Tibial nerve (tissue), 4 donors: ENCODE results near the gene TBL3. TPM values are rescaled to one million over a fixed set of nuclear protein-coding genes. Genes with fewer than 3 reads are reported as not detected.

Experiments used
- DNase-seq, 2 donors: peaks; one replicate each; pipeline ENCODE4 v3.0.0-alpha.2; 2019; ENCODE audit warnings: low spot score in 2 of 2
- H3K27ac ChIP-seq, 4 donors: fragments of 200-600 bp; sonication (generic) in 3 of 4; one replicate each; pipeline ENCODE4 v1.5.1; 2017 to 2019; ENCODE audit warnings: mild to moderate bottlenecking in 1 of 4
- H3K27me3 ChIP-seq, 2 donors: fragments of 200-600 bp; sonication (generic) in 1 of 2; one replicate each; pipeline versions ENCODE4 v1.5.1 to v1.6.0; 2017 to 2019
- H3K36me3 ChIP-seq, 3 donors: fragments of 200-600 bp; sonication (generic); one replicate each; pipeline ENCODE4 v1.5.1; 2018 to 2019
- H3K4me1 ChIP-seq, 4 donors: fragments of 200-600 bp; sonication (generic) in 3 of 4; one replicate each; pipeline ENCODE4 v1.5.1; 2017 to 2019
- H3K4me3 ChIP-seq, 4 donors: fragments of 200-600 bp; sonication (generic) in 3 of 4; one replicate each; pipeline ENCODE4 v1.5.1; 2017 to 2019; ENCODE audit warnings: mild to moderate bottlenecking in 1 of 4, moderate library complexity in 1 of 4
- H3K9me3 ChIP-seq, 4 donors: fragments of 200-600 bp; sonication (generic) in 3 of 4; one replicate each; pipeline ENCODE4 v1.5.1; 2017 to 2019
- EP300 ChIP-seq, 2 donors: sonication (generic); formaldehyde crosslinking; IDR thresholded peaks; one replicate each; pipeline ENCODE4 v1.6.1; 2017; ENCODE audit warnings: antibody characterized with exemption in 2 of 2, mild to moderate bottlenecking in 1 of 2
- POLR2A ChIP-seq, 2 donors: fragments of 450-650 bp; IDR thresholded peaks; one replicate each; pipeline ENCODE4 v1.6.1; 2017; ENCODE audit warnings: antibody characterized with exemption in 2 of 2, mild to moderate bottlenecking in 2 of 2, moderate library complexity in 2 of 2
- WGBS, 2 donors: methylation state at CpG; one replicate each; pipeline ENCODE4 v1.1.5; 2018; 5-methylcytosine and 5-hydroxymethylcytosine counted together
- total RNA-seq, 4 donors: library from RNA; depleted of rRNA; stranded (reverse); fragments of >200 nt; gene quantifications; one replicate each; pipeline ENCODE4 v1.1.0, GENCODE V29; 2016
- TF ChIP-seq, protein P1 (sequence below), 5 experiments: fragments of 200-600 bp in 3 of 5; fragments of 450-650 bp in 2 of 5; sonication (generic) in 3 of 5; IDR thresholded peaks; one replicate each; pipeline ENCODE4 v1.5.1; 2016 to 2019; ENCODE audit warnings: antibody characterized with exemption in 5 of 5, mild to moderate bottlenecking in 3 of 5, moderate library complexity in 2 of 5

The TBL3 gene
- total RNA-seq, 4 donors from 2014 or later: 37.6 to 70.8 (median 46.2) TPM

DNA sequence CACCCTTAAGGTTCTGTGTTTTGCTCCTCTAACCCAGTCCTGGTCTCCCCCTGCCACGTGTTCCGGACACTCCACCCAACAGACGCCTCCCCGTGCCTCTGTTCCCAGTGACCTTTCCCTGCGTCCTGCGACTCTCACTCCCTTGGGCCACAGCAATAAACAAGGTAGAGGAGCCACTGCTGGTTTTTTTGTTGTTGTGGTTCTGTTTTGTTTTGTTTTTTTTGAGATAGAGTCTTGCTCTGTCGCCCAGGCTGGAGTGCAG lies 44.0 kb downstream of the TBL3 start:
- no peak overlapping the region for H3K27ac ChIP-seq
- DNase-seq: no peak
- H3K27me3 ChIP-seq: peaks cover 0 to 19% of the 10 kb centered on the region in 2 donors
- TF ChIP-seq, protein P1, sequence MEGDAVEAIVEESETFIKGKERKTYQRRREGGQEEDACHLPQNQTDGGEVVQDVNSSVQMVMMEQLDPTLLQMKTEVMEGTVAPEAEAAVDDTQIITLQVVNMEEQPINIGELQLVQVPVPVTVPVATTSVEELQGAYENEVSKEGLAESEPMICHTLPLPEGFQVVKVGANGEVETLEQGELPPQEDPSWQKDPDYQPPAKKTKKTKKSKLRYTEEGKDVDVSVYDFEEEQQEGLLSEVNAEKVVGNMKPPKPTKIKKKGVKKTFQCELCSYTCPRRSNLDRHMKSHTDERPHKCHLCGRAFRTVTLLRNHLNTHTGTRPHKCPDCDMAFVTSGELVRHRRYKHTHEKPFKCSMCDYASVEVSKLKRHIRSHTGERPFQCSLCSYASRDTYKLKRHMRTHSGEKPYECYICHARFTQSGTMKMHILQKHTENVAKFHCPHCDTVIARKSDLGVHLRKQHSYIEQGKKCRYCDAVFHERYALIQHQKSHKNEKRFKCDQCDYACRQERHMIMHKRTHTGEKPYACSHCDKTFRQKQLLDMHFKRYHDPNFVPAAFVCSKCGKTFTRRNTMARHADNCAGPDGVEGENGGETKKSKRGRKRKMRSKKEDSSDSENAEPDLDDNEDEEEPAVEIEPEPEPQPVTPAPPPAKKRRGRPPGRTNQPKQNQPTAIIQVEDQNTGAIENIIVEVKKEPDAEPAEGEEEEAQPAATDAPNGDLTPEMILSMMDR (IDR thresholded peaks at IDR 0.05): no peak
- no peak for TF ChIP-seq EP300 (IDR thresholded peaks at IDR 0.05)
- TF ChIP-seq POLR2A (IDR thresholded peaks at IDR 0.05): no peak
- H3K9me3 ChIP-seq: no peaks in the 10 kb centered on the region
- peaks cover 0 to 17% (median 4%) of the 10 kb centered on the region in 4 donors for H3K4me1 ChIP-seq
- H3K36me3 ChIP-seq: no peaks in the 10 kb centered on the region
- H3K4me3 ChIP-seq: no peak overlapping the region
- 76 to 84% methylated on average over 7 of the region's 7 CpGs for WGBS, 2 donors

DNA sequence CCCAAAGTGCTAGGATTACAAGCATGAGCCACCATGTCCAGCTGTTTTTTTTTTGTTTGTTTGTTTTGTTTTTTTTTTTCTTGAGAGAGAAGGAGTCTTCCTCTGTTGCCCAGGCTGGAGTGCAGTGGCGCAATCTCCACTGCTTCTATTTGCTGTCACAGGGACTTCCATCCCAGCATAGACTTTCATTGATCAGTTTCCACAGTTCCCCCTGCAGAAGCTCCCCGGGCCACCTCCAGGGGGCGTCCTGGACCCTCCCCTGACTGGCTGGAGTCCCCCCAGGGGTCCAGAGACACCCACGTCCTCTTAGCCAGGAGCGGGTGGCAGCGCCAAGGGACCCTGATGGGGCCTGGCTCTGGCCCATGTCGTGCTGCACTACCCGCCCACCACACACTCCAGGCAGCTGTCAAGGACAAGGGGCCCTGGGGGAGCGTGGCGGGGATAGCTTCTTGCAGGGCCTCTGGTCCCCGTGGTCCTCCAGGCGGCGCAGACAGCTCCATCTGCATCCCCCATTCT lies 44.6 kb downstream of the TBL3 start:
- H3K27ac ChIP-seq: no peak overlapping the region
- H3K36me3 ChIP-seq: no peaks in the 10 kb centered on the region
- H3K9me3 ChIP-seq: no peaks in the 10 kb centered on the region
- H3K4me3 ChIP-seq: no peak overlapping the region
- TF ChIP-seq, protein P1 (IDR thresholded peaks at IDR 0.05): no peak
- TF ChIP-seq POLR2A (IDR thresholded peaks at IDR 0.05) (no peak), EP300 (IDR thresholded peaks at IDR 0.05) (no peak)
- DNase-seq: no peak
- peaks cover 0 to 25% of the 10 kb centered on the region in 2 donors for H3K27me3 ChIP-seq
- 29 to 35% methylated on average over 11 to 13 of the region's 13 CpGs for WGBS, 2 donors
- peaks cover 0 to 17% (median 4%) of the 10 kb centered on the region in 4 donors for H3K4me1 ChIP-seq

DNA sequence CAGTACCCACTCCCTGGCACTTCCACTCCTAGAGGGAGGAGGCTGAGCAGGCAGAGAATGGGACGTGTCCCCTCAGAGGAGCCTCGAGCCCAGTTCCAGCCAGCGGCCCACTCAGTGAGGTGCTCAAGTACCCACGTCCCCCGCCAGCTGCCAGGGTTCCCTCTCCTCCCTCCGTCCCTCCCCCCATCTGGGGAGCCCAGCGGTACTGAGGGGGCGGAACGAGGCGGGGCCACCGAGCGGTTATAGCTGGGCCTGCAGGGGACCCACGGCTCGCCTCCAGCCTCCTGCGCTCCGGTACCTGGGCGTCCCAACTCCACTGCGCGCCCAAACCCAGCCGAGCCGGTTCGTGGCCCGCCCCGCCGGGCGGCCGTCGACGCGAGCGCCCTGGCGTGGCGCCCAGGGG lies 47.7 kb downstream of the TBL3 start, which contains the start of gene NPW:
Gene NPW (plus strand): TSS at position 268 of the 403 bp plus-strand sequence.
- WGBS, 2 donors: 0 to 3% methylated on average over 6 of the region's 33 CpGs
- no peak for DNase-seq
- TF ChIP-seq, protein P1 (IDR thresholded peaks at IDR 0.05): no peak
- TF ChIP-seq POLR2A (IDR thresholded peaks at IDR 0.05) (no peak), EP300 (IDR thresholded peaks at IDR 0.05) (no peak)
- H3K4me3 ChIP-seq: no peak within 1 kb of the TSS
- H3K27me3 ChIP-seq: peaks cover 0 to 35% of the 10 kb centered on the region in 2 donors
- H3K36me3 ChIP-seq: no peaks in the 10 kb centered on the region
- H3K27ac ChIP-seq: no peak within 1 kb of the TSS
- H3K4me1 ChIP-seq: peaks cover 0 to 39% (median 17%) of the 10 kb centered on the region in 4 donors
- H3K9me3 ChIP-seq: no peaks in the 10 kb centered on the region

- TF ChIP-seq POLR2A (IDR thresholded peaks at IDR 0.05): no peak
- TF ChIP-seq, protein P1 (IDR thresholded peaks at IDR 0.05): no peak
- TF ChIP-seq EP300 (IDR thresholded peaks at IDR 0.05): no peak
- H3K4me1 ChIP-seq: peaks cover 0 to 39% (median 17%) of the 10 kb centered on the region in 4 donors
- H3K27ac ChIP-seq: no peak overlapping the region
- no peaks in the 10 kb centered on the region for H3K9me3 ChIP-seq
- H3K27me3 ChIP-seq: peaks cover 0 to 35% of the 10 kb centered on the region in 2 donors
- H3K4me3 ChIP-seq: no peak overlapping the region
- WGBS, 2 donors: 1 to 2% methylated on average over 22 to 53 of the region's 96 CpGs
- H3K36me3 ChIP-seq: no peaks in the 10 kb centered on the region
- DNase-seq: no peak
Observed at GRCh38 chr16:2019921-2020831, 48.3 kb downstream of the TBL3 start.

GRCh38 chr16:2022723-2023091 lies 50.9 kb downstream of the TBL3 start:
- peaks cover 0 to 35% of the 10 kb centered on the region in 2 donors for H3K27me3 ChIP-seq
- H3K4me1 ChIP-seq: peaks cover 0 to 56% (median 25%) of the 10 kb centered on the region in 4 donors
- H3K27ac ChIP-seq: peak overlapping the region in 1 of 4 donors; percentile 80
- H3K9me3 ChIP-seq: no peaks in the 10 kb centered on the region
- peak overlapping the region in 2 of 4 donors; percentile 40 to 43 for H3K4me3 ChIP-seq
- WGBS, 2 donors: 1% methylated on average over 13 to 14 of the region's 14 CpGs
- H3K36me3 ChIP-seq: no peaks in the 10 kb centered on the region
- DNase-seq: no peak
- TF ChIP-seq, protein P1 (IDR thresholded peaks at IDR 0.05): no peak
- TF ChIP-seq EP300 (IDR thresholded peaks at IDR 0.05) (no peak), POLR2A (IDR thresholded peaks at IDR 0.05) (no peak)
